HG03565 (cell line): ENCODE measurements around the gene STS.

ENCODE experiments used
- ATAC-seq: cut with Tn5 transposase; IDR thresholded peaks from one replicate; pipeline ENCODE4 v1.9.1; 2021; ENCODE audit warnings: mild to moderate bottlenecking, moderate library complexity; ENCODE audit not compliant: unreplicated experiment

Gene STS

GRCh38 chrX:7134981-7135380, 12.5 kb upstream of the STS start:
- ATAC-seq: no peak

DNA sequence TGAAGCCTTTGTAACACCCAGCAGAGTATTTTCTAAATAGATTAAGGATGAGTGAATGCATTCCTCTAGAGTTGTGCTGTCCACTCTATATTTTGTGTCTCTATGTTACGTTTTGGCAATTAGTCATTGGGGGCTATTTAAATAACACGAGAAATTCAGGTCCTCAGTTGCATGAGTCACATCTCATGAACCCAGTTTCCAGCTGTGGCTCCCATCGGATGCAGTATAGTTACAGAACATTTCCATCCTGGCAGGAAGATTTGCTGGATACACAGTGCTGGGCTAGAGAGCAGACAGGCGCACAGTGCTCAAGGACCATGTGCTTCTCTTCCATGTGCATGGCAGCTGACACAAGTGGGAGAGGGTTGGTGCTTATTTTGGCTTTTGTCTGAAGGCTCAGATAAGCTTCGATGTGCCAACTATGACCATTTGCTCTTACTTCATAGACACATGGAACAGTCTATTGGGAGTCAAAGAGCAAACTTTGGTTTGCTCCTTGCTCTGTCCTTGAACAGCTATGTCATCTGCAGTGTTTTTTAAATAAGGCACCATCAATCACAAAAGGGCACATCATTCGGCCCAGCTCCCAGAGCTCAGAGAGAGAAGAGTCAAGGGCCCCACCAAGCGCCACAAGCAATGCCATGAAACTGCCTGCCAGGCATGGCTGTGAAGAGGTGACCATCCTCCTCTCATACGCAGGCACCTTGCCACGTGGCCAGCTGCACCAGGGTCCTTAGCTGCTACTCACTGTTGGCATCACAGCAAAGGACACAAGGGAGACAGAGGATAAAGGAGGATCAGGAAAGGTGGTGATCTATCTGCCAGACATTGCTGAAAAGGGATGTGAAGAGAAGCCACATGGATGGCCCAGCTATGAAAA, 8.1 kb upstream of the STS start:
- no peak for ATAC-seq

DNA sequence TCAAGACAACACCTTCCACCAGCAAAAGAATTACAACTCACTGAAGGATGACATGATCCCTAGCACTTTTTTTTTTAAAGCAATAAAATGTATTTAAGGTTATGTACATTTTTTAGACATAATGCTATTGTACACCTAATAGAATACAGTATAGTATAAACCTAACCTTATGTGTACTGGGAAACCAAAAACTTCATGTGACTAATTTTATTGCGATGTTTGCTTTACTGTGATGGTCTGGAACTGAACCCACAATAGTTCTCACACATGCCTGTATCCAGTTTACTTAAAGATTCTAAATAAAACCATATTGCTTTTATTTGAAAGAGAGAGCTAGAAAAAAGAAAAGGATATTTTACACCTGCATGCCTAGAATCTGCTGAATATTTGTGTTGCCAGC, 4.4 kb upstream of the STS start:
- no peak for ATAC-seq

GRCh38 chrX:7143941-7144525, 3.5 kb upstream of the STS start:
- ATAC-seq: no peak

GRCh38 chrX:7145454-7145853, 2.1 kb upstream of the STS start:
- ATAC-seq: no peak

DNA sequence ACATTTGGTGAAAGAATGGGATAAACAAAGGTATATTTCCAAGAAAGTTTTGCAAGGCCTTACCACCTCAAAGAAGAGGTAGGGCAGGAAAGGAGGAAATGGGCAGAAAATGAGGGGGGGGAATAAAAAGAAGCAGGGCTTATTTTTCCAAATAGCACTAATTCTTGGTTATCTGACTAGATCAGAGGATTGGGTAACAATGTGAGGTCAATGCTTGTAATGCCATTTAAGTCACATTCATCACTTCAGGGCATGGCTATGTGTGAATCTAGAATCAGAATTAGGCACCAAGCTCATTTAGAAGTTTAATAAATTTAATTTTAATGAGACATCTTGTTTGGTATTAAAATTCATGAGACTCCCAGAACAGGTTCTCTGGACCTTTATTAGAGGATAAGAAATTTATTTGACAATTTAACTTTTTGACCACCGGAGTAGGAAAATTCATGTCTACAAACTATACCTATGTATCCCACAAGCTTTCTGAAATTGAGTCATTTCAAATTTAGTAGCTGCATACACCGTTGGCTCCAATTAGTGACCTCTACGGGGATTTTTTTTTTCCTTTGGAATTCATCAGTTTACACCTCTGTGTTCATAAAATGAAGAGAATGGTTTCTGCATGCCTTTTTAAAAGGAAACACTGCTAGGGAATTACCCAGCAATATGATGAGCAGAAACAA, 1.4 kb upstream of the STS start:
- ATAC-seq: no peak

DNA sequence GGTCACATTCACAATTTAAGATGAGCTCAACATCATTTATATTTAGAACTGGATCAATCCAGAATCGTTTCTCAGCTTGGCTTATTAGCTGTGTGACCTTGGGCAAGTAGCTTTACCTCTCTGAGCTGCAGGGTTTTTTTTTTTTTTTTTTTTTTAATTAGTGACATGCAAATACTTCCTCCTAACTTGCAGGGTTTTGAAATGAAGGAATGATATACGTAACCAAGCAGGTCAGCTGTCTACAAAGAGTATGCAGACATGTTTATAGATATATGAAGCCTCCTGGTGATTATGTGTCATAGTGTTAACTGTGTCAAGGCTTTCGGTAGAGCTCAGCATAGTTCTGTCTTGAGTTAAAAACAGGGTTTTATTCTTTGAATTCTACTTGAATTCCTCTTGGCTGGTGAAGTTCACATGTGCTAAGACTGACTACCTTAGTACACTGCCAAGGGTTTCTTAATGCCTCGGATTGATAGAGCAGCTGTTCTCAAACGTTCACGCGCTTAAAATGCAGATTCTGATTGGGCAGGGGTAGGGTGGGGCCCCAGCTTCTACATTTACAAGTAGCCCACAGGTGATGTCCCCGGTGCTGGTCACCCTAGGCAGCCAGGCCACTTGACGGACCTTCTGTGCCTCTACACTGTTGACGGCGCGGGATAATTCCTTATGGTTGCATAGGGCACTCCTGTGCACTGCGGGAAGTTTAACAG, 654 bp upstream of the STS start:
- peak; percentile 1 for ATAC-seq

DNA sequence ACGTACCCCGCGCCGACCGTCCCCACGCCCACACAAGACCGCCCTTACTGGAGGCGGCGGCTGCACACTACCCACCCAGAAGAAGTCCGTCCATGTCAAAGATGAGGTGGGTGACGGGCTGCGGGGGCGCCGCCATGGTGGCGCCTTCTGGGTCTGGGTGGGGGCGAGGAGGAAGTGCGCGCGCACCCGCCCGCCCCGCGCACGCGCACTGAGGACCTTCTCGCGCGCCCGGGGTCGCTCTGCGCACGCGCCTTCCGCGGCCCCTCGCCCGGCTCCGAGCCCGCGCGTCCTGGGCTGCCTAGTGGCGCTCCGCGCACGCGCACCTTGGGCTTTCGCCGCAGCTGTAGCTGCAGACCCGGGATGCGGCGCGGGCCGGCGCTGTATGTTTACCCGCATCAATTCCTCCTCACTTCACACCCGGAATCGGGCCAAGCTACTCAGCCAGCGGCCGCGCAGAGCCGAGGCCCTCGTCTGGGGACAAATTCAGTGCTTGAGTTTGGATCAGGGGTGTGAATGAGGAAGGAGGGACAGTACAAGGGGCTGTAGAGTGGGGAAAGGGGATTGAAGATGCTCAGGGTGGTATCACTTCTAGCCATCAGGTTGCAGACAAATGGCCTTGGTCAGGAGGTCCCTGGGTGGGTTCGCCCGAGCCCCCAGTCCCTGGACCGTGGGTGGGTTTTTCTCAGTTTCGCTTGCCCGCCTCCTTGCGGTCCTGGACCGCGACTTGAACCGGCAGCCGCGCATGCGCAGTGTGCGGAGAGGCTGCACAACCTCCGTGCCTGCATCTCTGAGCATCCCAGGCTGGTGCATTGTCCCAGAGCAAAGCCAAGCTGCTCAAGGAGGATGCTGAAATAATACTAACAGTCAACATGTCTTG, 704 bp downstream of the STS start, which contains the start of gene PUDP:
TSS of gene PUDP (minus strand) at position 176 of the 877 bp plus-strand sequence. CDS start at position 136, 40 bp downstream.
- ATAC-seq: peak; percentile 54

DNA sequence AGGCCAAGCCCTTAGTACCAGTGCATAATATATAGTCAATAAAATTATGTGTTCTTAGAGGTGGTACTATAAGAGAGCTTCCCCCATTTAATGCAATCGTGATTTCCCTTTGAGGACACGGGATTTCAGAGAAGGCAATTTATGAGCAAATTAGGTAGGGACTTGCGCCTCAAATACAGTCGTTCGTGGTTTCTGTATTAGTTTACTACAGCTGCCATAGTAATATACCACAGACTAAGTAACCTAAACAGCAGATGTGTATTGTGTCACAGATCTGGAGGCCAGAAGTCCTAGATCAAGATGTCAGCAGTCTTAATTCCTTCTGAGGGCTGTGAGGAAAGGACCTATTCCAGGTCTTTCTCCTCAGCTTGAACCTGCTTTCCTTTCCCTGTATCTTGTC, 1.9 kb downstream of the STS start:
- ATAC-seq: peak; percentile 25

DNA sequence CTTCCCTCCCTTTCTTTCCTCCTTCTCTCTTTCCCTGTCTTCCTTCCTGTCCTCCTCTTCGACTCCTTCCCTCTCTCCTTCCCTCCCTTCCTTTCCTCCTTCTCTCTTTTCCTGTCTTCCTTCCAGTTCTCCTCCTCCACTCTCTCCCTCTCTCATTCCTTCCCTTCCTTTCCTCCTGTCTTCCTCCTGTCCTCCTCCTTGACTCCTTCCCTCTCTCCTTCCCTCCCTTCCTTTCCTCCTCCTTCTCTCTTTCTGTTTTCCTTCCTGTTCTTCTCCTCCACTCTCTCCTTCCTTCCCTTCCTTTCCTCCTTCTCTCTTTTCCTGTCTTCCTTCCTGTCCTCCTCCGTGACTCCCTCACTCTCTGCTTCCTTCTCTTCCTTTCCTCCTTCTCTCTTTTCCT, 5.7 kb downstream of the STS start:
- ATAC-seq: no peak

GRCh38 chrX:7154041-7154597, 6.6 kb downstream of the STS start:
- no peak for ATAC-seq

- ATAC-seq: no peak
Observed at GRCh38 chrX:7155163-7155562, 7.7 kb downstream of the STS start.

DNA sequence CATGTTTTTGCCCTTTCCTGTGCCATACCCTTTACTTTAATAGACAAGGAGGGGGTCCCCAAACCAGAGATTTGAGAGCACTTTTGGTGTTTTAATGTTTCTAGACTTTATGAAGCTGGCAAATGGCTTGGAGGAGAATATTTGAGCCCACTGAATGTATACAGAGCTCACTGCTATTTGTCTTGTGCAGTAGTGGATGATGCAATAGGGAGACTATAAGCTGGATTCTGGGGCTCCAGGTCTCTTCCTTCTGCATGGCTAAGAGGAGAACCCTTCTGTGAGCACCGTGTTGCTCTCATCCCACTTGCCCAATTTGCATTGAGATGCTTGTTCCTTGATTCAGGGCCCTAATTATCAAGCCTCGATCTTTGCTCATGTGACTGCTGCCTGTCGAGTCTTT, 9.4 kb downstream of the STS start:
- ATAC-seq: no peak

GRCh38 chrX:7158468-7158990, 11.0 kb downstream of the STS start:
- ATAC-seq: no peak

GRCh38 chrX:7159149-7159861, 11.8 kb downstream of the STS start:
- no peak for ATAC-seq

DNA sequence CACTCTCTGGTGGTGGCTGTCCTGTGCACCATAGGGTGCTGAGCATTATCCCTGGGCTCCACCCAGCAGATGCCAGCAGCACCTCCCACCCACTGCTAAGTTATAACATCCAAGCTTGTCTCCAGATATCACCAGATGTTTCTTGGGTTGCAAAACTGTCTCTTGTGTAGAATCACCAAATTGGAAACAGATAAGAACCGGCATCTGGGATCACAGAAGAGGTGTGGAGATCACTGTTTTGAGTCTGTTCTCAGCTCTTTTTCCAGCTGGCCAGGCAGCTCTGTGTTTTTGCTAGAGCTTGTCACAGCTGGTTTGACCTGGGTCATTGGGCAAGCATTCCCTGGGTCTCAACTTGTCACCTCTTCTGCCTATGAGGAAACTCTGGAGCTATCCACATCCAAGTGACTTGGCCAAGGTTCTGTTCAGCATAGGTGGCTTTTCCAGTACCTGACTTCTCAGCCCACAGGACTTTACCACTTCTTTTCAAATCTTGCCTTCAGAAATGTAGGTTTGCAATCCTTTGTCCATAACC, 15.7 kb downstream of the STS start:
- ATAC-seq: no peak

DNA sequence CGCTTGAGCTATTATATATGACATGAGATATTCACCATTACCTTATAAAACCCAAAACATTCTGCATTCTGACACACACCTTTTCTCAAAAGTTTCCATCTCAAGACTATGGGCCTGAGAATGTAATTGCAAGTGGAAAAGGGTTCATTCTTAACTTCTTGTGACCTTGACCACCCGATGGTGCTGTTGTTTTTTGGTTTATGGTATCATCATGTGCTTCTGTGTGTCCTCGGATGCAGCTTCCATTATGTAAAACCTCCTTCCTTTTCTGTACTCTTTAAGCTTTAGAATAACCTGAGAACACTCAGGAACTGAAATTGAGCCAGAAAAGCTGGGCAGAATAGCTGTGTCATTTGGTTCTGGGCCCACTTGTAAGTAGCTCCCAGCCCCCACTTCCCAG, 16.7 kb downstream of the STS start:
- no peak for ATAC-seq

GRCh38 chrX:7168371-7168770, 20.9 kb downstream of the STS start:
- ATAC-seq: no peak

GRCh38 chrX:7169627-7170026, 22.1 kb downstream of the STS start:
- no peak for ATAC-seq
